IPS-18c (cell line): ENCODE data around the gene RPL36.
A peak's percentile ranks its signal among the peaks of the same experiment; 100 is the strongest.

Source experiments
- H3K4me3 ChIP-seq: 2 replicates; pipeline ENCODE4 v1.7.0; 2013; ENCODE audit warnings: low read depth, mild to moderate bottlenecking, low read length, moderate library complexity; ENCODE audit not compliant: insufficient read depth
- H3K9me3 ChIP-seq: one replicate; pipeline ENCODE4 v1.6.1; 2013; ENCODE audit warnings: mild to moderate bottlenecking, low read length, moderate library complexity; ENCODE audit not compliant: control insufficient read depth, insufficient read depth

Gene RPL36

DNA sequence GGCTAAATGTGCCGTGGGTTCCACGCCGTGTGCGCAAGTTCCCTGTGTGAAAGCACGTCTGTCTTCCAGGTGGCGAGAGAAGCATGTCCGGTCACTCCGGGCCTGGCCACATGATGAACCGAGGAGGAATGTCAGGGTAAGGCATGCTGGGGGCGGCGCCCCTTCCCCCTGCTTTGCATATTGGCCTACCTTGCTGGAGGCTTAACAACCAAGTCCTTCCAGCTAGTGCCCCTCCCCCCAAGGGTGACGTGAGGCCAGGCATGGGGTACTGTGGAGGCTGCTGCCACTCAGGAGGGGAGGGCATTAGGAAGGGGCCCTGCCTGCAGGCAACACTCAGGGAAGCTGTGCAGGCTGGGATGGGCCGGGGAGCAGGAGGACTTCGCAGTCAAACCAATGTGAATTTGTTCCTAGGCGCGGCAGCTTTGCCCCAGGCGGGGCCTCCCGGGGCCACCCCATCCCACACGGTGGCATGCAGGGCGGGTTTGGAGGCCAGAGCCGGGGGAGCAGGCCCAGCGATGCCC, 22.3 kb upstream of the RPL36 start:
- no peaks in the 10 kb centered on the region for H3K9me3 ChIP-seq
- H3K4me3 ChIP-seq, result peak overlapping the region; percentile 20; the same call in 1 of the 2 replicates

DNA sequence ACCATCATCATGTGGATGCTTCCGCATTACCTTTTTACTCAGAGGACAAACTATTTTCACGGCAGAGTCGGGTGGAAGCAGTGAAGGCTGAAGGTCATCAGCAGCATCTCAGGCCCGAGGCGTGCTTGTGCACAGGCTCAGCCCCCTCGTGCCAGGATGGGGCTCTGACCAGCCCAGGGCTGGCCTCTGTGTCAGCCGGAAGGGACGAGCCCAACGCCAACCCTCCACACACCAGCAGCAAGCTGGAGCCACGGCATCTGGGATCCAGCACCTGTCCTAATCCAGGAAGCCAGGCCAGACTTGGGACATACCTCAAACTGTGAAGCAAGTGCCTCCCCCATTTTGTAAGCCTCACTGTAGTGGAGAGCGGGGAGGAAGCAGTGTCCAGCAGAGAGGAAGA, 20.9 kb upstream of the RPL36 start:
- Histone ChIP-seq H3K4me3 (no peak overlapping the region), H3K9me3 (no peaks in the 10 kb centered on the region)

DNA sequence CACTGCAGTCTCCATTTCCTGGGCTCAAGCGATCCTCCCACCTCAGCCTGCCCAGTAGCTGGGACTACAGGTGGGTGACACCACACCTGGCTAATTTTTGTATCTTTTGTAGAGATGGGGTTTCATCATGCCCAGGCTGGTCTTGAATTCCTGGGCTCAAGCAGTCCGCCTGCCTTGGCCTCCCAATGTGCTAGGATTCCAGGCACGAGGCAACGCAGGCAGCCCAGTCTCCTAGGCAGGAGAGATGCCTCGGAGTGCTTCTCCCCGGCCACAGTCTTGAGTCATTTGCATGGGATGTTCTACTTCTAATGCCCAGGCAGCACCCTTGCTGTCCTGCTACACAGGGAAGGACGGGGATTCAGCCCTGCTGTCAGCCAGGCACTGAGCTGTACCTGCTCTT, 18.5 kb upstream of the RPL36 start:
- Histone ChIP-seq H3K4me3 (no peak overlapping the region), H3K9me3 (no peaks in the 10 kb centered on the region)

DNA sequence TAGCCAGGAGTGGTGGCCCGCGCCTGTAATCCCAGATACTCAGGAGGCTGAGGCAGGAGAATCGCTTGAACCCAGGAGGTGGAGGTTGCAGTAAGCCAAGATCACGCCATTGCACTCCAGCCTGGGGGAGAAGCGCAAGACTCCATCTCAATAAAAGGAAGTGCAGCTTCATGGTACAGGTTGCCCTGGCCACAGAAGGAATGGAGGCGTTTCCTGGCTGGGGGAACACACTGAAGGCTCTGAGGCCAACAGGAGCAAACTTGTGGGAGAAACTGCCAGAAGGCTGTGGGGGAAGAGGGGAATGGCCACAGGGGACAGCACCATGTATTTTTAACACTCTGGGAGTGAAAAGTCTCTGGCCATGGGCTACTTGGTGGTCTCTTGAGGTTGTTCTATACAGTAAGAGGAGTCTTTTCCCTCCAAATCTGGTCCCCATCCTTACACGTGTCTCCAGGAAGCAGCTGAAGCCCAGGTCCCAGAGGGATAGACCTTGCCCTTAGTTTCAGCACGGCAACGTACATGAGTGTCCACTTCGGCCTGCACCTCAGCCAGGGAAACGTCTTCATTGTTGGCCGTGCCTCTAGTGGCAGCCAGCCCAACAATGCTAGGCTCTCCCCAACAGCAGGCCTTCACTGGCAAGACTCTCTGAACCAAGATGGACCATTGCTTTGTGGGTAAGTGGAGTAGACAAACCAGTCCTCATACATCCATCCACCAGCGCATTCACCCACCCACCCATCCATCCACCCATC, 17.2 kb upstream of the RPL36 start:
- Histone ChIP-seq H3K4me3 (no peak overlapping the region), H3K9me3 (no peaks in the 10 kb centered on the region)

DNA sequence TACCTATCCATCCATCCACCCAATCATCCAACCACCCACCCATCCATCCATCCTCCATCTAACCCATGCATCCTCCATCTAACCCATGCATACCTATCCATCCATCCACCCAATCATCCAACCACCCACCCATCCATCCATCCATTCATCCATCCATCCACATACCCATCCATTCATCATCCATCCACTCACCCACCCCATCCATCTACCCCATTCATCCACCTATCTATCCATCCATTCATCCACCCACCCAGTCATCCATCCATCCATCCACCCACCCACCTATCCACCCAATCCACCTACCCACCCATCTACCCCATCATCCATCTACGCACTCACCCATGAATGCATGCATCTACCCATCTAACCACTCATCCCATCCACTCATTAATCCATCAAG, 16.3 kb upstream of the RPL36 start:
- no peaks in the 10 kb centered on the region for H3K9me3 ChIP-seq
- no peak overlapping the region for H3K4me3 ChIP-seq

DNA sequence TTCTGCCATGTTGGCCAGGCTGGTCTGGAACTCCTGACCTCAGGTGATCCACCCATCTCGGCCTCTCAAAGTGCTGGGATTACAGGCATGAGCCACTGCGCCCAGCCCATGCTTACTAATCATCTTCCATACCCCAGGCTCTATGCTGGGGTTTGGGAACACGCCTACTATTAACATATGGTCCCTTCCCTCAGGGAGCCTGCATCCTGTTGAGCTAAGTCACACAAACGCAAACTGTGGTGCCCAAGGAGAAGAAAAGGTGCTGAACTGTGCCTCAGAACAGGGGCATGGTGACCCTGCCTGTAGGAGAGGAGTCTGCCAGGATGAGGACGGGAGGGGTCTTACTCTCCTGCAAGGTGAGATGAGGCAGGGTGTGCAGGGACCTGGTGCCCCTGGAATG, 15.4 kb upstream of the RPL36 start:
- Histone ChIP-seq H3K4me3 (no peak overlapping the region), H3K9me3 (no peaks in the 10 kb centered on the region)

DNA sequence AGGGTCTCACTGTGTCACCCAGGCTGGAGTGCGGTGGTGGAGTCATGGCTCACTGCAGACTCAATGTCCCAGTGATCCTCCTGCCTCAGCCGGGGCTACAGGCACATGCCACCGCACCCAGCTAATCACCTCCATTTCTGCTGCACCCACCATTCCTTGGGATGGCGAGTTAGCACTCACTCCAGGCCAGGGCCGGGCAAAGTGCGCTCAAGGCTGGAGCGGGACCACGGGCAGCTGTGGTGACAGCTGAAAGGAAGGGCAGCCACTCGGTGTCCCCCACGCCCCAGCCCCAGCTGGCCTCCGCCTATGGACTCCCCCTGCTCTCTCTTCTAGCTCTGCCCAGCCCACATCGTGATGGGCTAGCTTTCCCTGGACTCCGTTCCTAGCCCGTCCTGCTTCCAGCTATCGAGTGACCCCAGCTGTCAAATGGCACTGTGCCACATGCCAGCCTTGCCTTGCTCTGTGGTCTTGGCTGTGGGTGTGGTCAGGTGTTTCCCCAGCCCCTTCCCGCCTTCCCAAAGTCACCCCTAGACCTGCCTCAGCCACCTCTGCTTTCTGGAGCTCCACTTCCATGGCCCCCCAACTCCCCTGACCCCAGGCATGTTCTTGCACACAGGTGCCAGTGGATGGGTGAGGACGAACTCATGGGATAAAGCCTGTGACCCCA, 13.9 kb upstream of the RPL36 start:
- Histone ChIP-seq H3K9me3 (no peaks in the 10 kb centered on the region), H3K4me3 (no peak overlapping the region)

DNA sequence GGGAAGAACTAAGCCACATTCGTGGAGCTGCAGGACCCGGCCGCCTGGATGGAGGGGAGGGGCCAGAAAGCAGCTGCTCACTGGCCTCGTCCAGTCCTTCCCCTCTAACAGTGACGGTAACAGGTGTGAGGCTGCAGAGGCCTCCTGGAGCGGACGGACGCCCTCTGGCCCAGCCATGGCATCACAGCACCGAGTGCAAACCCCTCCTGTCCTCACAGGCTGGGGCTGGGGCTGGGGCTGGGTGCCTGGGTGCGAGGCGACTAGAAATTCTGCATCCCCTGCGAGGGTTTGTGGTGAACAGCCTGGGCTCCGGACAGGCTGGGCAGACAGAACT, 13.4 kb upstream of the RPL36 start:
- Histone ChIP-seq H3K9me3 (no peaks in the 10 kb centered on the region), H3K4me3 (no peak overlapping the region)

DNA sequence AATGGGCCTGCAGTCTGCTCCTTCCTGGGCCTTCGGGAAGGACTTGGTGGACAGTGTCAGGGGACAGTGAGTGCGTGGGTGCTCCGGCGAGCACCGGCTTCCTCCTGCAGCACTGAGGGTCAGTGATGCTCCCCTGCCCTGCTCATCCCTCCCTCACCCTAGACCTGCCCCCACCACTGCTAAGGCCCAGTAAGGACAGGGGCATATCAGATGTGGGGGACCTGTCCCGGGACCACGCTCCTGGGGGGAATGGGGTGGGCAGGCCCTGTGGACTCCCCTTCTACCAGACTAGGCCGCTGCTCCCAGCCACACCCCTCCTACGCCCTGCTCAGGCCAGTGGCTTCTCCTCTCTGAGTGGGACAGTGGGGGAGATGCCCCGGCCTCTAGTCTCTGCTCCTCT, 13.0 kb upstream of the RPL36 start:
- H3K9me3 ChIP-seq, result no peaks in the 10 kb centered on the region
- no peak overlapping the region for H3K4me3 ChIP-seq

DNA sequence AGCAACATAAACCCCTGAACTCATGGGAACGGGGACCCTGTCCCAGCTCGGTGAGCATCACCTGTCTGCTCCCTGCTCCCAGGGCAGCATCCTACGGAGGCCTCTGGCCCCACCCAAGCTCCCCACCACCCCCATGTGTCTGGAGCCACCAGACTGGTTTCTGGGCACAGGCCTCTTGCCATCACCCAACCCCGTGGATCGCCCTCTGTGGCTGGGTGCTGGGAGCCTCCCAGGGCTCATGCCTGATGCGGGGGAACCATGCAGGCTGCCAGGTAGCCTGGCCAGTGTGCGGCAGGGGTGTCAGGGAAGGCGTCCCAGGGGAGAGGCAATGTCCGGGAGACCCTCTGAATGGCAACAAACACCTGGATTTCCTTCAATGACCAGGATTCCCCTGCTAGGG, 12.5 kb upstream of the RPL36 start:
- Histone ChIP-seq H3K4me3 (no peak overlapping the region), H3K9me3 (no peaks in the 10 kb centered on the region)

DNA sequence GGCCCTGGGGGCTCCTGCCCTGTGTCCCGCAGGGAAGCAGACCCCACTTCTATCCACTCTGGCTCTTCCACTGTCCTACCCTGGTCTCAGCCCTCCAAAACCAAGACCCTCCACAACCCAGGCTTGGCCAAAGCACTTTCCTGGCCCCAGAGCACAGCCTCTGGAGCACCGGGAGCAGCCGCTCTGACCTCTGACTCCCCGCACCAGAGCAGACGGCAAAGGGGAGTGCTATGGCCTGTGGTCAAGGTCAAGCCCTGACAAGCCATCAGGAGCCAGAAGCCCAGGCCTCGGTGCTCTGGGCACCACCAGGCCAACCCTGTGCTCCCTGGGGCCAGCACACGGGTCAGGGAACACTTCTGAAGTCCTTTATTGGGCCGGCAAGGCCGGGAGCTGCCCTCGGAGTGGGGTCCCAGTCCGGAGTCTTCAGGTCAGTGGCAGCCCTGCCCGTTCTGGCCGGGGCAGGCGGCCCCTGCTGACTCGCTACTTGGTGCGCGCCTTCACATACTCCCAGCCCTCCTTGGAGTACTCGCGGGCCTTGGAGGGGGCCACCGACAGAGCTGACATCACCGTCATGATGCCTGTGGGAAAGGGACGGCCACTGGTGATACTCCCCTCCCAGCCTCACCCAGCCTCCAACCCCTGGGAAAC, 11.9 kb upstream of the RPL36 start:
- H3K4me3 ChIP-seq, result no peak overlapping the region
- no peaks in the 10 kb centered on the region for H3K9me3 ChIP-seq

DNA sequence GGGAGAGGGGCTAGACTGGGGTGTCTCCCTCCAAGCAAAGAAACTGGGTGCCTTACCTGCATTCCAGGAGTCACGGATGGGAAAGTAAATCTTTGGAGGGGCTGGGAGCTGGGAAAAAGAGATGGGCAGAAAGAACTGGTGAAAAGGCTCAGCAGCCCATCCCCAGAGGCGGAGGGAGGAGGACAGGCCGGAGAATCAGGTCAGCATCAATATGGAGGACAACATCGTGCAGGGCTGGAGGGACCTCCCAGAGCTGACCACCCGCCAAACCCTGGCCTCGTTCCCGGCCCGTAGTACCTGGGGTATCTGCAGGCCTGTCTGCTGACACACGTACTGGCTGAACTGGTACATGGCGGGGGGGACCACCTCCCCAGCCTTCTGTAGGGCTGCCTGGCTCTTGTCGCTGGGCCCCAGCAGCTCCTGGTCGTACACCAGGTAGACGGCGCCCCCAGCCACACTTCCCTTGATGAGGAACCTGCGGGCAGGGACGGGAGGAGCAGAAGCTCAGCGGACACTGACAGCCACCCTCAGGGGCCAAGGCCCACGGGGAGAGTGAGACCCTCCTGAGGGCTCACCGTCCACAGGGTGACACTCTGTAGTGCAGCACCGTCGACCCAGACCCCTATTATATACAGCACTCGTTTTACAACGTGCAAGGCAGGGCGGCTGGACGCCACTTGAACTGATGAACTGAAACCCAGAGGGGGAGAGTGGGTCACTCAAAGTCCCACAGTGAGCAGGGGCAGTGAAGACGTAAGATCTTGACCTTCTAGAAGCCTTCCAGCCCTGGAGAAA, 10.6 kb upstream of the RPL36 start:
- peak overlapping the region; percentile 60 for H3K4me3 ChIP-seq

DNA sequence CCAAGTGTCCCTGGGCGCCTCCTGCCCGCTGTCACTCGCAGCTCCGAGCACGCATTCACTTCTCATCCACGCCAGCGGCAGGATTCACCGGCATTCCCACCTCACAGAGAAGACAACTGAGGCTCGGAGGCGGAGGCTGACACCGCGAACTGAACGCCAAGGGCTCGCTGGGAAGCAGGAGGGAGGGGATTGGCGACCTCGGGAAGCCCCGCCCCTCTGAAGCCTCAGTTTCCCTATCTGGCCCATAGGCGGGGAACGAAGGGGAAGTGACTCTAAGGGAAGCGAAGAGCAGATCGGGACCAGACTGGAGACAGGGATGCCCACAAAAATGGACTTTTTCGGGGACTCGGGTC, 10.0 kb upstream of the RPL36 start:
- H3K4me3 ChIP-seq, result peak overlapping the region; percentile 60
- no peaks in the 10 kb centered on the region for H3K9me3 ChIP-seq

More for the DNA sequence above, 10.6 kb upstream of the RPL36 start:
- no peaks in the 10 kb centered on the region for H3K9me3 ChIP-seq

DNA sequence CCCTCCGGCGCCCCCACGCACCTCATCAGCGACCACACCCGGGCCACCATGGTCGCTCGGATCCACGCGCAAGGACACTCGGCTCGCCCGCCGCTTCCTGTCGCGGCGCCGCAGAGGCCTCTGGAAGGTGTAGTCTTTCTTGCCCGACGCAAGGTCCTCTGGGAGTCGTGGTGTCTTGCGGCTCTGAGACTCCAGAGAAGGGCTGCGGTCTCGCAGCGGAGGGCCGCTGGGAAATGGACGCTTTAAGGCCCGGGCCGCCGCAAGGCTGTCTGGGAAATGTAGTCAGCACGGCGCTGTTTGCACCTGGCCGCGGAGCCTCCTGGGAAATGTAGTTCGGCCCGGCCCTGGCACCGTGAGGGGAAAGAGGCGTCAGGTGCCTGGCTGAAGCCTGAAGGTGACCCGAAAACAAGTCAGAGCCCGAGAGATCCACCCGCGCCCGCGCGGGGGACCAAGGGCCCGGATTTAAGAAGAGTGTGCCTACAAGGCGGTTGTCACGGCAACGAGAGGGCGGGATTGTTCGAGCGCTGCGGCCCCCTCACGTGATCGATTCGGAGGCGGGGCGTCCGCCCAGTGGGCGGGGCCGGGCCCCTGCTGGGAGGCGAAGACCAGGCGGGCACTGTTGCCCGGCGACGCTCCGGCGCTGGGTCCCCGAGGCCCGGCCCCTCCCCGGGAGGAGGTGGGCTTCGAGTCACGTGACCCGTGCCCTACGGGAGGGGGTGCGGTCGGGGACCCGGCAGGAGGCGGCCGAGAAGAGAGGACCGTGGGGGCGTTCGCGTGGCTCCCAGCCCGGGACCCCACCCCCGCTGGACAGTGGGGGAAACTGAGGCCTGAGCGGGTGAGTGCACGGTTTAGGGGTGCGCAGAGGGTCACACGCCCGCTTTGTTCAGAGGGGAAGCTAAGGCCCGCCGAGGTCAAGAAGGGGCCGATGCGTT, 9.4 kb upstream of the RPL36 start, which contains the start of the genes HSD11B1L and MICOS13:
HSD11B1L (plus strand) TSS at position 591 of the 932 bp plus-strand sequence. CDS start 3,806 bp downstream, outside the sequence.
MICOS13 (minus strand) TSS at position 80 of the 932 bp plus-strand sequence; CDS start at position 50, 30 bp downstream.
- no peaks in the 10 kb centered on the region for H3K9me3 ChIP-seq
- H3K4me3 ChIP-seq, result peak within 1 kb of the TSS; percentile 60

DNA sequence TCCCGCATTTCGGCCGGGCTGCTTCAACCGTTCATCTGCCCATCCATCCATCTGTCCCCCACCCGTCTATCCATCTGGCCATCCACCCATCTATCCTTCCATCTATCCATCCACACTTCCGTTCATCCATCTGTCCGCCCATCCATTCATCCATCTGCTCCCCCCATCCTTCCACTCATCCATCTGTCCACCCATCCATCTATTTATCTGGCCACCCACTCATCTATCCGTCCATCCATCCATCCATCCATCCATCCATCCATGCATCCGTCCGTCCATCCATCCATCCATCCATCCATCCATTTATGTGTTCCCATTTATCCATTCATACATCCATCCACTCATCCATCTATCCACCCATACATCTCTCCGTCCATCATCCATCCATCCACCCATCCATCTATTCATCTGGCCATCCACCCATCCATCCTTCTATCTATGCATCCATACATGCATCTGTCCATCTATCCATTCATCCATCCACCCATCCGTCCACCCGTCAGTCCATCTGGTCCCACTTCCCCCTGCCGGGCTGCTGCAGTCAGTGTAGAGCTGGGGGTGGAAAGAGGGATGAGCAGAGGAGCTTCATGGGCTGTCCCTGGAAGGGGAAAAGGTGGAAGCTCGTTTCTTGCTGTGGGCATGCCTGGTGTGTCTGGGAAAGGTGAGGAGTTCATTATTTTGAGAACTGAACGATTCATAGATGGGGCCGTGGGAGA, 8.5 kb upstream of the RPL36 start:
- Histone ChIP-seq H3K4me3 (peak overlapping the region; percentile 60), H3K9me3 (no peaks in the 10 kb centered on the region)

DNA sequence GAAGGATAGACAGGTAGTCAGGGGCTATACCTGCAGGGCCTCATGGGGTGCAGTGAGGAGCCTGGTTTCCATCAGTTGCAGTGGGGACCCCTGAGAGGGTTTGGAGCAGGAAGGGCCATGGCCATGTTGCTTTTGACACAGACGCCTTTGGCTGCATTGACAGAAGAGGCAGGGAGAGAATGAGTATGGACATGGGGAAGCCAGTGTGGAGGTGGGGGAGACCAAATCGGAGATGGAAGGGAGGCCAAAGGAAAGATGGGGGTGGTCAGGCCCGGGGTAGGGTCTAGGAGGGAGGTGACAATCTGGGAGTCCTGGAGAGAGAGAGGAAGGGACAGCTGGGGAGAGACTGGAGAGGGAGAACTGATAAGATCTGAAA, 8.0 kb upstream of the RPL36 start:
- H3K4me3 ChIP-seq, result no peak overlapping the region

More for the DNA sequence above, 8.0 kb upstream of the RPL36 start:
- H3K9me3 ChIP-seq, result no peaks in the 10 kb centered on the region
